AG04450 (cell line): Measurements from ENCODE around the gene UQCRQ. TPM values are rescaled to one million over a fixed set of nuclear protein-coding genes. Genes with fewer than 3 reads are reported as not detected.
A peak's percentile ranks its signal among the peaks of the same experiment; 100 is the strongest.

Source experiments
- CTCF ChIA-PET: fragments of 300-600, 350-600 bp; formaldehyde crosslinking; extraction: SDS; loops from one replicate; lab custom pipeline; 2022; ENCODE audit warnings: antibody characterized with exemption, inconsistent platforms; lab: Charles Lee
- POLR2A ChIA-PET: fragments of 350-600 bp; formaldehyde crosslinking; extraction: SDS; loops from one replicate; lab custom pipeline; 2021; ENCODE audit warnings: antibody characterized with exemption, inconsistent platforms; lab: Yijun Ruan, JAX
- DNase-seq: peaks from one replicate; pipeline ENCODE4 v3.0.0-alpha.2; 2011; ENCODE audit warnings: low read depth, low spot score
- H3K27ac ChIP-seq: one replicate; pipeline ENCODE4 v1.5.1; 2012; ENCODE audit warnings: low read depth, low read length, control low read depth
- H3K27me3 ChIP-seq: one replicate; pipeline ENCODE4 v1.6.0; 2012; ENCODE audit warnings: low read length; ENCODE audit not compliant: control insufficient read depth, insufficient read depth
- H3K4me3 ChIP-seq: 2 replicates; pipeline ENCODE4 v1.5.1; 2011; ENCODE audit warnings: mild to moderate bottlenecking, low read depth, low read length, control low read depth
- H3K9me3 ChIP-seq: 2 replicates; pipeline ENCODE4 v1.5.1; 2012; ENCODE audit warnings: low read length; ENCODE audit not compliant: control insufficient read depth, insufficient read depth
- CTCF ChIP-seq: IDR thresholded peaks from 2 replicates; pipeline ENCODE4 v1.5.1; 2011; ENCODE audit warnings: low read depth, low read length, control low read depth, inconsistent platforms
- polyA plus RNA-seq: library from polyadenylated mRNA; depleted of rRNA; stranded (reverse); fragments of >200 nt; gene quantifications from 2 replicates; pipeline ENCODE4 v1.2.3, GENCODE V29; 2011

Gene UQCRQ
- polyA plus RNA-seq, 1 experiment = 318 TPM

DNA sequence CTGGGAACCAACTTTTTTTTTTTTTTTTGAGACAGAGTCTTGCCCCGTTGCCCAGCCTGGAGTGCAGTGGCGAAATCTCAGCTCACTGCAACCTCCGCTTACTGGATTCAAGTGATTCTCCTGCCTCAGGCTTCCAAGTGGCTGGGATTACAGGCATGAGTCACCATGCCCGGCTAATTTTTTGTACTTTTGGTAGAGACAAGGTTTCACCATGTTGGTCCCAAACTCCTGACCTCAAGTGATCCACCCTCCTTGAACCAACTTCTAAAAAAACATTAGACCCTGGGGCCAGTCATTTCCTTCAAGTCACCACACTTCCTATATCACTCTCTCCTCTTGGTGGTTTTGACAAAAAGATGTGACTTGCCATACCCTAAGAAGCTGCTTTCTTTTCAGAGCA, 25.1 kb upstream of the UQCRQ start:
- H3K4me3 ChIP-seq = no peak overlapping the region
- ChIA-PET CTCF (interaction anchor here (0.9 to 3.5 kb wide), 3 partner anchors 12 to 42 kb away, joined by 3 to 18 read pairs (median 4); no protein-coding TSS in a partner anchor), POLR2A (interaction anchor here (0.6 kb wide), 1 partner anchor 315 kb away, joined by 3 read pairs; no protein-coding TSS in a partner anchor)
- no peak overlapping the region for H3K27ac ChIP-seq
- no peak for TF ChIP-seq CTCF
- H3K9me3 ChIP-seq = no peaks in the 10 kb centered on the region
- no peaks in the 10 kb centered on the region for H3K27me3 ChIP-seq
- no peak for DNase-seq

DNA sequence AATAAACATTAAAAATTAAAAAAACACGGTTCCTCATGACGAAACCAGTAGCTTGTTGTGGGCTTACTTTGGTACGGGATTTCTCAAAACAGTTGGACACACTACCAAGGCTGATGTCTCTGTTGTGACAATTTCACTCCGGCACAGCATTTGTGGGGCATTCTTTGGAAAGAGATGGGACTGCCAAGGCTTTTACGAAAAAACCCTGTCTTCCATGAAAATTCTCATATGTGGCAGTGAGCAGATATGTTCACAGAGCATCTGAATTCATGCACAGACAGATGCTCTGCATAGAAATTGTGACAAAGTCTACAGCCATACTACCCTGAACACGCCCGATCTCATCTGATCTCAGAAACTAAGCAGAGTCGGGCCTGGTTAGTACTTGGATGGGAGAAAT, 18.2 kb upstream of the UQCRQ start:
- TF ChIP-seq CTCF = no peak

GRCh38 chr5:132849347-132849746, 17.1 kb upstream of the UQCRQ start:
- Histone ChIP-seq H3K9me3 (no peaks in the 10 kb centered on the region), H3K4me3 (no peak overlapping the region), H3K27ac (no peak overlapping the region), H3K27me3 (no peaks in the 10 kb centered on the region)
- POLR2A ChIA-PET = no interaction called here
- CTCF ChIA-PET = interaction anchor here (1.0 to 1.5 kb wide), 2 partner anchors 29 to 32 kb away, joined by 4 to 11 read pairs; no protein-coding TSS in a partner anchor
- TF ChIP-seq CTCF = no peak
- DNase-seq = no peak

More for the DNA sequence above, 18.2 kb upstream of the UQCRQ start:
- no peaks in the 10 kb centered on the region for H3K27me3 ChIP-seq
- no peak overlapping the region for H3K4me3 ChIP-seq
- no peaks in the 10 kb centered on the region for H3K9me3 ChIP-seq
- ChIA-PET CTCF (interaction anchor here (1.0 to 1.5 kb wide), 2 partner anchors 28 to 31 kb away, joined by 4 to 11 read pairs; no protein-coding TSS in a partner anchor), POLR2A (no interaction called here)
- no peak for DNase-seq
- H3K27ac ChIP-seq = no peak overlapping the region

DNA sequence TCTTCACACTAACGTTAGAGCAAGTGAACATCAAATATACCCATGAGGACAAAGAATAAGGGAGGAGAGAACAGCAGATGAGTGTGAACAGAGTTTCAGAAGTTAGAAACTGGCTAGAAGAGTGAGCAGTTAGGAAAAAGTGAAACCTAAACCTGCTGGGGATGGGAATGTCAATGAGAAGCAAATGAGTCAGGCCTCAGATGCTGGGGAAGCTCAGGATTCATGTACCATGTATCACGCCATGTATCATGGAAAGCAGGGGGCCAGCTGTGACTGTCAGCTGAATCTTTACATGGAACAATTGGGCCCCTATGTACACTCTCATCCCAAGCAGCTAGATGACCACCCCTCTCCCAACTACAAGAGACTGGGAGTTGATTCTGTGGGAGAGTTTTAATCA, 16.4 kb upstream of the UQCRQ start:
- CTCF ChIA-PET = interaction anchor here (0.5 to 0.8 kb wide), 2 partner anchors 30 to 81 kb away, joined by 3 to 4 read pairs; no protein-coding TSS in a partner anchor
- no peaks in the 10 kb centered on the region for H3K9me3 ChIP-seq
- DNase-seq = no peak
- no peak for TF ChIP-seq CTCF
- no peaks in the 10 kb centered on the region for H3K27me3 ChIP-seq
- H3K27ac ChIP-seq = peak overlapping the region; percentile 69
- no peak overlapping the region for H3K4me3 ChIP-seq
- POLR2A ChIA-PET = interaction anchor here (1.0 to 1.3 kb wide), 2 partner anchors 16 to 17 kb away, joined by 3 read pairs; partner anchors contain the start of gene UQCRQ

DNA sequence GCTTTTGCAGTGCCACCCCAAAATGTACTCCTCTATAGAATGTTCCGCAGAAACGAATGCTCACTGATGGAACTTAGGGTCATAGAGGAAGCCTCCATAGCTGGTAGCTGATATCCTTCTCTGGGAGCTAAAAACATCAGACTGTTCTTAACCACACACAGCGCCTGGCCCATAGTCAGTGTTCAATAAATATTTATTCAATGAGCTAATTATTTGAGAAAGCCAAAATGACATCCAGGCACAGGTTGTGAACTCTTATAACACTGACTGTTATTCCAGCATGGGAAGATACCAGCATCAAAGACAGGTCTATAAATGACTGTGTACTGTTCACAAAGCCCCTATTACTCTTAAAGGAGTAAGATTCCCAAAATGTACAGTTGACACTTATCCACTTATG, 13.1 kb upstream of the UQCRQ start:
- Histone ChIP-seq H3K27ac (no peak overlapping the region), H3K4me3 (no peak overlapping the region), H3K9me3 (no peaks in the 10 kb centered on the region), H3K27me3 (no peaks in the 10 kb centered on the region)
- DNase-seq = no peak
- POLR2A ChIA-PET = interaction anchor here (1.6 kb wide), 1 partner anchor 14 kb away, joined by 3 read pairs; no protein-coding TSS in a partner anchor
- CTCF ChIA-PET = interaction anchor here (2.8 to 3.1 kb wide), 3 partner anchors 12 to 33 kb away, joined by 7 to 14 read pairs (median 13); partner anchors contain the start of gene SHROOM1
- no peak for TF ChIP-seq CTCF
